Osteoblast (primary cell): ENCODE results near the gene RPS19. TPM values are rescaled to one million over a fixed set of nuclear protein-coding genes. Genes with fewer than 3 reads are reported as not detected.

Experiments
- DNase-seq: peaks from one replicate; pipeline ENCODE4 v3.0.0; 2011; ENCODE audit warnings: low spot score, mixed read lengths; ENCODE audit not compliant: insufficient read length; ENCODE audit errors: missing footprints
- H2AFZ ChIP-seq: 2 replicates; pipeline ENCODE4 v1.6.0; 2011; ENCODE audit warnings: mild to moderate bottlenecking, low read length
- H3K27ac ChIP-seq: 2 replicates; pipeline ENCODE4 v1.5.1; 2011; ENCODE audit warnings: mild to moderate bottlenecking, low read depth, low read length, moderate library complexity
- H3K27me3 ChIP-seq: 2 replicates; pipeline ENCODE4 v1.6.0; 2012; ENCODE audit warnings: mild to moderate bottlenecking, control low read depth, inconsistent platforms, low read length, moderate library complexity; ENCODE audit not compliant: insufficient read depth
- H3K36me3 ChIP-seq: 2 replicates; pipeline ENCODE4 v1.5.1; 2011; ENCODE audit warnings: mild to moderate bottlenecking, low read length, control low read depth, moderate library complexity; ENCODE audit not compliant: insufficient read depth
- H3K4me1 ChIP-seq: 2 replicates; pipeline ENCODE4 v1.5.1; 2011; ENCODE audit warnings: mild to moderate bottlenecking, low read length, control low read depth, moderate library complexity; ENCODE audit not compliant: insufficient read depth
- H3K4me2 ChIP-seq: 2 replicates; pipeline ENCODE4 v1.6.0; 2011; ENCODE audit warnings: mild to moderate bottlenecking, low read length; ENCODE audit not compliant: insufficient read depth
- H3K4me3 ChIP-seq: fragments of 200-600 bp; sonication (generic); 3 replicates; pipeline ENCODE4 v1.5.1; 2012; ENCODE audit warnings: mild to moderate bottlenecking, low read length, inconsistent platforms; ENCODE audit not compliant: insufficient read depth
- H3K79me2 ChIP-seq: 2 replicates; pipeline ENCODE4 v1.6.0; 2012; ENCODE audit warnings: mild to moderate bottlenecking, low read length, control low read depth, inconsistent platforms; ENCODE audit not compliant: insufficient read depth
- H3K9me3 ChIP-seq: 2 replicates; pipeline ENCODE4 v1.5.1; 2011; ENCODE audit warnings: low read depth, low read length, control low read depth
- H4K20me1 ChIP-seq: 2 replicates; pipeline ENCODE4 v1.6.0; 2012; ENCODE audit warnings: mild to moderate bottlenecking, low read length, control low read depth; ENCODE audit not compliant: insufficient read depth
- CTCF ChIP-seq: IDR thresholded peaks from 2 replicates; pipeline ENCODE4 v1.5.1; 2011; ENCODE audit warnings: mild to moderate bottlenecking, low read depth, low read length, moderate library complexity; ENCODE audit errors: extremely low read depth
- total RNA-seq: library from RNA; depleted of rRNA; stranded (reverse); fragments of >200 nt; gene quantifications from 2 replicates; pipeline ENCODE4 v1.2.3, GENCODE V29; 2012

The RPS19 gene
- total RNA-seq, 1 donor: 791 TPM

- Histone ChIP-seq H2AFZ (no peak overlapping the region), H4K20me1 (no peaks in the 10 kb centered on the region), H3K79me2 (no peaks in the 10 kb centered on the region), H3K4me3 (no peak overlapping the region), H3K27me3 (peaks cover 40% of the 10 kb centered on the region), H3K27ac (no peak overlapping the region), H3K9me3 (no peaks in the 10 kb centered on the region), H3K4me1 (no peaks in the 10 kb centered on the region), H3K4me2 (no peak overlapping the region), H3K36me3 (no peaks in the 10 kb centered on the region)
- TF ChIP-seq CTCF: no peak
- no peak for DNase-seq
Measured at GRCh38 chr19:41849067-41849466, 11.0 kb upstream of the RPS19 start.

- Histone ChIP-seq H4K20me1 (no peaks in the 10 kb centered on the region), H3K36me3 (no peaks in the 10 kb centered on the region), H3K27ac (no peak overlapping the region), H3K4me3 (no peak overlapping the region), H3K79me2 (no peaks in the 10 kb centered on the region), H3K9me3 (no peaks in the 10 kb centered on the region), H2AFZ (no peak overlapping the region), H3K4me1 (no peaks in the 10 kb centered on the region), H3K4me2 (no peak overlapping the region), H3K27me3 (peaks cover 52% of the 10 kb centered on the region)
- no peak for TF ChIP-seq CTCF
- no peak for DNase-seq
Measured at GRCh38 chr19:41850381-41850780, 9.7 kb upstream of the RPS19 start.

- Histone ChIP-seq H3K4me3 (no peak overlapping the region), H3K27me3 (peaks cover 52% of the 10 kb centered on the region), H3K79me2 (no peaks in the 10 kb centered on the region), H3K27ac (no peak overlapping the region), H3K4me1 (no peaks in the 10 kb centered on the region), H2AFZ (no peak overlapping the region), H4K20me1 (no peaks in the 10 kb centered on the region), H3K36me3 (no peaks in the 10 kb centered on the region), H3K9me3 (no peaks in the 10 kb centered on the region), H3K4me2 (no peak overlapping the region)
- no peak for TF ChIP-seq CTCF
- no peak for DNase-seq
Measured at GRCh38 chr19:41851456-41851855, 8.6 kb upstream of the RPS19 start.

- Histone ChIP-seq H2AFZ (no peak overlapping the region), H3K27me3 (peaks cover 55% of the 10 kb centered on the region), H3K27ac (no peak overlapping the region), H3K4me3 (no peak overlapping the region), H3K79me2 (no peaks in the 10 kb centered on the region), H4K20me1 (no peaks in the 10 kb centered on the region), H3K9me3 (no peaks in the 10 kb centered on the region), H3K4me1 (no peaks in the 10 kb centered on the region), H3K4me2 (no peak overlapping the region), H3K36me3 (no peaks in the 10 kb centered on the region)
- no peak for DNase-seq
- TF ChIP-seq CTCF: no peak
Measured at GRCh38 chr19:41853344-41853743, 6.7 kb upstream of the RPS19 start.
